Neural cell (in vitro differentiated cells): ENCODE results near the gene ZNF157. TPM values are rescaled to one million over a fixed set of nuclear protein-coding genes. Genes with fewer than 3 reads are reported as not detected.

Experiments
- H2AFZ ChIP-seq: fragments of 200-600, 300-800 bp; sonication (generic), shearing (Covaris generic); 2 replicates; pipeline ENCODE4 v1.6.0; 2014; ENCODE audit warnings: low read depth, mild to moderate bottlenecking, antibody characterized with exemption, low read length, moderate library complexity
- H3F3A ChIP-seq: fragments of 200-600 bp; shearing (Covaris generic); 2 replicates; pipeline ENCODE4 v1.6.1; 2016; ENCODE audit warnings: mild to moderate bottlenecking, moderate library complexity, mixed read lengths, antibody characterized with exemption, low read length; ENCODE audit not compliant: insufficient read depth, poor library complexity, severe bottlenecking
- H3K27ac ChIP-seq: fragments of 200-600, 300-800 bp; sonication (generic), shearing (Covaris generic); 2 replicates; pipeline ENCODE4 v1.5.1; 2014; ENCODE audit warnings: mild to moderate bottlenecking, low read length, moderate library complexity
- H3K27me3 ChIP-seq: fragments of 300-800, 200-600 bp; sonication (generic), shearing (Covaris generic); 2 replicates; pipeline ENCODE4 v1.6.0; 2014; ENCODE audit warnings: mild to moderate bottlenecking, low read depth, low read length, moderate library complexity; ENCODE audit not compliant: insufficient read depth
- H3K36me3 ChIP-seq: fragments of 300-800, 200-600 bp; sonication (generic), shearing (Covaris generic); 2 replicates; pipeline ENCODE4 v1.5.1; 2014; ENCODE audit warnings: mild to moderate bottlenecking, antibody characterized with exemption, low read length, moderate library complexity; ENCODE audit not compliant: insufficient read depth
- H3K4me2 ChIP-seq: fragments of 300-800, 200-600 bp; sonication (generic), shearing (Covaris generic); 2 replicates; pipeline ENCODE4 v1.6.0; 2014; ENCODE audit warnings: mild to moderate bottlenecking, low read length
- H3K4me3 ChIP-seq: fragments of 300-800, 200-600 bp; sonication (generic), shearing (Covaris generic); 2 replicates; pipeline ENCODE4 v1.5.1; 2014; ENCODE audit warnings: mild to moderate bottlenecking, low read length, moderate library complexity
- H3K79me2 ChIP-seq: fragments of 200-600 bp; shearing (Covaris generic); replicated peaks from 2 replicates; pipeline ENCODE4 v1.6.0; 2014; ENCODE audit warnings: mild to moderate bottlenecking, low read length, moderate library complexity; ENCODE audit not compliant: insufficient read depth
- H3K9ac ChIP-seq: fragments of 300-800, 200-600 bp; sonication (generic), shearing (Covaris generic); 2 replicates; pipeline ENCODE4 v1.6.1; 2016; ENCODE audit warnings: mild to moderate bottlenecking, low read length, mixed read lengths
- H3K9me2 ChIP-seq: fragments of 200-600 bp; shearing (Covaris generic); 2 replicates; pipeline ENCODE4 v1.6.1; 2016; ENCODE audit warnings: mild to moderate bottlenecking, low read length, mixed read lengths; ENCODE audit not compliant: insufficient read depth
- H3K9me3 ChIP-seq: fragments of 200-600, 300-800 bp; sonication (generic), shearing (Covaris generic); 2 replicates; pipeline ENCODE4 v1.6.1; 2016; ENCODE audit warnings: mild to moderate bottlenecking, mixed run types, low read length, moderate library complexity, mixed read lengths
- H4K20me1 ChIP-seq: fragments of 200-600 bp; shearing (Covaris generic); 2 replicates; pipeline ENCODE4 v1.6.1; 2016; ENCODE audit warnings: mild to moderate bottlenecking, mixed run types; ENCODE audit not compliant: insufficient read depth
- EP300 ChIP-seq: fragments of 450-650 bp; conservative IDR thresholded peaks from 2 replicates; pipeline ENCODE4 v1.6.1; 2014; ENCODE audit warnings: antibody characterized with exemption, mild to moderate bottlenecking, moderate library complexity; ENCODE audit not compliant: poor library complexity, severe bottlenecking
- EZH2 ChIP-seq: fragments of 200-600, 300-800 bp; shearing (Covaris generic), sonication (generic); IDR thresholded peaks from 2 replicates; pipeline ENCODE4 v1.6.1; 2014; ENCODE audit warnings: antibody characterized with exemption, low read length, borderline replicate concordance, mild to moderate bottlenecking; ENCODE audit not compliant: insufficient read depth, poor library complexity, severe bottlenecking
- MXI1 ChIP-seq: fragments of 450-650 bp; conservative IDR thresholded peaks from 2 replicates; pipeline ENCODE4 v1.6.1; 2014; ENCODE audit warnings: antibody characterized with exemption, mild to moderate bottlenecking; ENCODE audit not compliant: poor library complexity, severe bottlenecking
- POLR2AphosphoS5 ChIP-seq: IDR thresholded peaks from 2 replicates; pipeline ENCODE4 v1.6.1; 2012
- RAD21 ChIP-seq: fragments of 450-650 bp; conservative IDR thresholded peaks from 2 replicates; pipeline ENCODE4 v1.6.1; 2014; ENCODE audit warnings: antibody characterized with exemption, mild to moderate bottlenecking, moderate library complexity
- SMC3 ChIP-seq: fragments of 450-650 bp; conservative IDR thresholded peaks from 2 replicates; pipeline ENCODE4 v1.6.1; 2014; ENCODE audit warnings: antibody characterized with exemption, mild to moderate bottlenecking, moderate library complexity; ENCODE audit not compliant: poor library complexity
- TAF1 ChIP-seq: IDR thresholded peaks from 2 replicates; pipeline ENCODE4 v1.6.1; 2012; ENCODE audit warnings: low read depth
- polyA minus RNA-seq: library from RNA; depleted of rRNA, polyadenylated mRNA; stranded (reverse); fragments of >200 nt; gene quantifications from 2 replicates; pipeline ENCODE4 v1.2.3, GENCODE V29; 2014
- polyA plus RNA-seq: library from polyadenylated mRNA; depleted of rRNA; stranded (reverse); fragments of >200 nt; gene quantifications from 2 replicates; pipeline ENCODE4 v1.2.3, GENCODE V29; 2014
- TF ChIP-seq, protein P1 (sequence below): fragments of 450-650 bp; IDR thresholded peaks from 2 replicates; pipeline ENCODE4 v1.5.1; 2014; ENCODE audit warnings: antibody characterized with exemption, mild to moderate bottlenecking, moderate library complexity; ENCODE audit not compliant: poor library complexity, severe bottlenecking
- TF ChIP-seq, protein P2 (sequence below): IDR thresholded peaks from 2 replicates; pipeline ENCODE4 v1.6.1; 2012; ENCODE audit warnings: borderline replicate concordance

The ZNF157 gene
- polyA plus RNA-seq (3.5 and 3.8 TPM in 2 replicates), polyA minus RNA-seq (5.8 and 6.4 TPM in 2 replicates)

DNA sequence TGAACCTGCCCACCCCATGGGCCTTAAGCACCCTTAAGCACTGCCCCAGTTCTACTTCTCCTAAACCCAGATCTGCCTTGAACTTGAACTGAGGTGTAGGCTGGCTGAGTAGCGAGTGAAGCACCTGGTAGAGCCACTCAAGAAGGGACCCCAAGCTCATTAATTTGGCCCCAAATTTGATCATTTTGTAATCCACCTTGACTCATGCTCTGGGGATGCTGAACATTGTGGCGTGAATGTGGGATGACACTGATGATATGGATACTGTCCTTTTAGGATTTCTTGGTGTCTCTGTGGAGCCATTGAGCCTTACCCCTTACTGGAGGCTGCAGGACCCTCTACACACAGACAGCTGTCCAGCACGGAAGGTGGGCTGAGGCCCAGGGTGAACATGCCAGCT is at the start of gene ZNF157:
Gene ZNF157 (plus strand): TSS at position 301 of the 400 bp plus-strand sequence. CDS start 91 bp downstream, at position 392.
- Histone ChIP-seq H3K4me2 (no peak within 1 kb of the TSS), H2AFZ (no peak within 1 kb of the TSS), H3K9me2 (no peaks in the 10 kb centered on the region), H3K79me2 (no peaks in the 10 kb centered on the region), H3K9me3 (no peaks in the 10 kb centered on the region), H4K20me1 (no peaks in the 10 kb centered on the region), H3K4me3 (no peak within 1 kb of the TSS), H3K27ac (no peak within 1 kb of the TSS), H3K36me3 (no peaks in the 10 kb centered on the region), H3K9ac (no peak within 1 kb of the TSS), H3F3A (no peaks in the 10 kb centered on the region), H3K27me3 (no peaks in the 10 kb centered on the region)
- no peak for TF ChIP-seq MXI1
- TF ChIP-seq, protein P1, sequence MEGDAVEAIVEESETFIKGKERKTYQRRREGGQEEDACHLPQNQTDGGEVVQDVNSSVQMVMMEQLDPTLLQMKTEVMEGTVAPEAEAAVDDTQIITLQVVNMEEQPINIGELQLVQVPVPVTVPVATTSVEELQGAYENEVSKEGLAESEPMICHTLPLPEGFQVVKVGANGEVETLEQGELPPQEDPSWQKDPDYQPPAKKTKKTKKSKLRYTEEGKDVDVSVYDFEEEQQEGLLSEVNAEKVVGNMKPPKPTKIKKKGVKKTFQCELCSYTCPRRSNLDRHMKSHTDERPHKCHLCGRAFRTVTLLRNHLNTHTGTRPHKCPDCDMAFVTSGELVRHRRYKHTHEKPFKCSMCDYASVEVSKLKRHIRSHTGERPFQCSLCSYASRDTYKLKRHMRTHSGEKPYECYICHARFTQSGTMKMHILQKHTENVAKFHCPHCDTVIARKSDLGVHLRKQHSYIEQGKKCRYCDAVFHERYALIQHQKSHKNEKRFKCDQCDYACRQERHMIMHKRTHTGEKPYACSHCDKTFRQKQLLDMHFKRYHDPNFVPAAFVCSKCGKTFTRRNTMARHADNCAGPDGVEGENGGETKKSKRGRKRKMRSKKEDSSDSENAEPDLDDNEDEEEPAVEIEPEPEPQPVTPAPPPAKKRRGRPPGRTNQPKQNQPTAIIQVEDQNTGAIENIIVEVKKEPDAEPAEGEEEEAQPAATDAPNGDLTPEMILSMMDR = no peak
- TF ChIP-seq SMC3 = no peak
- TF ChIP-seq RAD21 = no peak
- no peak for TF ChIP-seq POLR2AphosphoS5
- TF ChIP-seq EZH2 = no peak
- no peak for TF ChIP-seq EP300
- TF ChIP-seq, protein P2, sequence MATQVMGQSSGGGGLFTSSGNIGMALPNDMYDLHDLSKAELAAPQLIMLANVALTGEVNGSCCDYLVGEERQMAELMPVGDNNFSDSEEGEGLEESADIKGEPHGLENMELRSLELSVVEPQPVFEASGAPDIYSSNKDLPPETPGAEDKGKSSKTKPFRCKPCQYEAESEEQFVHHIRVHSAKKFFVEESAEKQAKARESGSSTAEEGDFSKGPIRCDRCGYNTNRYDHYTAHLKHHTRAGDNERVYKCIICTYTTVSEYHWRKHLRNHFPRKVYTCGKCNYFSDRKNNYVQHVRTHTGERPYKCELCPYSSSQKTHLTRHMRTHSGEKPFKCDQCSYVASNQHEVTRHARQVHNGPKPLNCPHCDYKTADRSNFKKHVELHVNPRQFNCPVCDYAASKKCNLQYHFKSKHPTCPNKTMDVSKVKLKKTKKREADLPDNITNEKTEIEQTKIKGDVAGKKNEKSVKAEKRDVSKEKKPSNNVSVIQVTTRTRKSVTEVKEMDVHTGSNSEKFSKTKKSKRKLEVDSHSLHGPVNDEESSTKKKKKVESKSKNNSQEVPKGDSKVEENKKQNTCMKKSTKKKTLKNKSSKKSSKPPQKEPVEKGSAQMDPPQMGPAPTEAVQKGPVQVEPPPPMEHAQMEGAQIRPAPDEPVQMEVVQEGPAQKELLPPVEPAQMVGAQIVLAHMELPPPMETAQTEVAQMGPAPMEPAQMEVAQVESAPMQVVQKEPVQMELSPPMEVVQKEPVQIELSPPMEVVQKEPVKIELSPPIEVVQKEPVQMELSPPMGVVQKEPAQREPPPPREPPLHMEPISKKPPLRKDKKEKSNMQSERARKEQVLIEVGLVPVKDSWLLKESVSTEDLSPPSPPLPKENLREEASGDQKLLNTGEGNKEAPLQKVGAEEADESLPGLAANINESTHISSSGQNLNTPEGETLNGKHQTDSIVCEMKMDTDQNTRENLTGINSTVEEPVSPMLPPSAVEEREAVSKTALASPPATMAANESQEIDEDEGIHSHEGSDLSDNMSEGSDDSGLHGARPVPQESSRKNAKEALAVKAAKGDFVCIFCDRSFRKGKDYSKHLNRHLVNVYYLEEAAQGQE = no peak
- no peak for TF ChIP-seq TAF1

DNA sequence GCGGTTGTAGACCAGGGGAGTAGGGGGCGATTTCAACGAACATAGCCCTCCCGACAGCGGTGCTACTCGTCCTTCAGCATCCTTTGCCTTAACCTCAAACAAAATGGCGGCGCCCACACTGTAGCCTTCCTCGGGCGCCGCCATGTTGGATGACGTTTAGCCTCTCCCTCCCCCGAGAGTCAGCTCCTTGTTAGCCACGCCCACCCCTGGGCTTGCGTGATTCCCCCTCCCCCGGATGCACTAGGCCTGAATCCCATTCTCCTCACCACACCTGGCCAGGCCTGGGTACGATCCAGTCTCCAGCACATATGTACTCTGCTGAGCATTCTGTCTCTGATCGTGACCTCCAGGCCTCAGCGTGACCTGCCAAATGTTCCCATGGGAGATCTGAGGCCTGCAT is 49.0 kb upstream of the ZNF157 start:
- H4K20me1 ChIP-seq = no peaks in the 10 kb centered on the region
- TF ChIP-seq MXI1 (no peak), POLR2AphosphoS5 (peak; percentile 32)
- H2AFZ ChIP-seq = peak overlapping the region; percentile 33
- H3K27ac ChIP-seq = peak overlapping the region; percentile 69
- H3K4me2 ChIP-seq = no peak overlapping the region
- no peak overlapping the region for H3K4me3 ChIP-seq
- H3K27me3 ChIP-seq = no peaks in the 10 kb centered on the region
- H3K36me3 ChIP-seq = no peaks in the 10 kb centered on the region
- no peaks in the 10 kb centered on the region for H3F3A ChIP-seq
- H3K9me2 ChIP-seq = no peaks in the 10 kb centered on the region
- H3K9me3 ChIP-seq = no peaks in the 10 kb centered on the region
- no peaks in the 10 kb centered on the region for H3K79me2 ChIP-seq
- H3K9ac ChIP-seq = peak overlapping the region; percentile 38
